HG02884 (cell line): ENCODE data around the gene PYCARD.
"Not testable (repeated sequence)": the region's sequence is repeated elsewhere in the genome, so short reads cannot be mapped to it uniquely, and the experiment has no call there.

Experiments used
- ATAC-seq: cut with Tn5 transposase; IDR thresholded peaks from one replicate; pipeline ENCODE4 v1.9.1; 2021; ENCODE audit warnings: mild to moderate bottlenecking, moderate library complexity; ENCODE audit not compliant: unreplicated experiment

The PYCARD gene

DNA sequence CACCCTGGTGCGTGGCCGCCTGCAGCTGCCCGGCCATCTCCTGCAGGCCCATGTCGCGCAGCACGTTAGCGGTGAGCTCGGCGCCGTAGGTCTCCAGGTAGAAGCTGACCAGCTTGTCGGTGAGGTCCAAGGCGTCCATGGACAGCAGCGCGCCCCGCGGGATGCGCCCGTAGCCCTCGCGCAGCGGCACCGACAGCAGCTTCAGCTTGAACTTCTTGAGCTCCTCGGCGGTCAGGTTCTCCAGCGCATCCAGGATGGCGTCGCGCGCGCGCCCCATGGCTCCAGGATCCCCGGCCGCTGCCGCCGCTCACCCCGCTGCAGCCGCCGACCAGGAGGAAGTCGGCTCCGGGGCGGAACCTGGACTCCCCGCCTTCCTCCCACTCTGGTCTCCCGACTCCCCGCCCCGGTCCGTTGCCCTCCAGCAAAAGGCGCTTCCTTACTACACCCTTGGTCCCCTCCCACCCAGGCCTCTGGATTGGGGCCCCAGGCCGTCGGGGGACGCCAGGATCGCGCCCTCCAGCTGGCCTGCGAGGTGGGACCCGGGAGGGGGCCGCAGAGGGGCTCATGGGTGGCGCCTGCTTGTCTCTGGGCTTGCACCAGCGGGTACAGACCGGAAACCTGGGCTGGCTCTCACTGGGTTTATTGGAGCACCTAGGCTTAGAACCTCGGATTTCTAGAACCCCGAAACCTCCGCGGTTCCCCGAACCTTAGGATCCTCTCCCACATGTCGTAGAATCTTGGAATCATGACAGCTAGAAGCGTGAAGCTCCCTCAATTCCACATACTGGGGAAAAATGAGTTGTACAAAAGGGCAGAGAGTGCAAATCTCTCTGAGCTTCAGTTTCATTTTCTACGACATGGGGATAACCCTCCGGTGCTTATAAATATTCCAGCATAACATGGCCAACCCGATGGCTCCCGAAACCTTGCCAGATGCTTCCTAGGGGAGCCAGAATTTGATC is at the start of gene PYCARD:
Gene PYCARD, minus strand, starts transcription at position 347 of the 962 bp plus-strand sequence. Its CDS starts 70 bp downstream, at position 277.
- peak; percentile 20 for ATAC-seq

DNA sequence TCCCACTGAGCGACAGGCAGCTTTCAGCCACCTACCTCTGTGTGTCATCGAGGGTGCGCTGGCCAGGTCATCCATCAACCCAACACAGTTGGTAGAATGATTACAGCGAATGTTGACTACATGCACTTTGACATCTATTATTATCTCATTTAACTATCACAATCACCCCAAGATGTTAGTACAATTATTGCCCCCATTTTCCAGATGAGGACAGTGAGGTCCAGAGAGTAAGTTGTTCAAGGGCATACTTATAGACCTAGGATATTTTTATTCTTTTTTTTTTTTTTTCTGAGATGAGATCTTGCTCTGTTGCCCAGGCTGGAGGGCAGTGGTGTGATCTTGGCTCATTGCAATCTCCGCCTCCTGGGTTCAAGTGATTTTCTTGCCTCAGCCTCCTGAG is 48.9 kb upstream of the PYCARD start:
- ATAC-seq = no peak

DNA sequence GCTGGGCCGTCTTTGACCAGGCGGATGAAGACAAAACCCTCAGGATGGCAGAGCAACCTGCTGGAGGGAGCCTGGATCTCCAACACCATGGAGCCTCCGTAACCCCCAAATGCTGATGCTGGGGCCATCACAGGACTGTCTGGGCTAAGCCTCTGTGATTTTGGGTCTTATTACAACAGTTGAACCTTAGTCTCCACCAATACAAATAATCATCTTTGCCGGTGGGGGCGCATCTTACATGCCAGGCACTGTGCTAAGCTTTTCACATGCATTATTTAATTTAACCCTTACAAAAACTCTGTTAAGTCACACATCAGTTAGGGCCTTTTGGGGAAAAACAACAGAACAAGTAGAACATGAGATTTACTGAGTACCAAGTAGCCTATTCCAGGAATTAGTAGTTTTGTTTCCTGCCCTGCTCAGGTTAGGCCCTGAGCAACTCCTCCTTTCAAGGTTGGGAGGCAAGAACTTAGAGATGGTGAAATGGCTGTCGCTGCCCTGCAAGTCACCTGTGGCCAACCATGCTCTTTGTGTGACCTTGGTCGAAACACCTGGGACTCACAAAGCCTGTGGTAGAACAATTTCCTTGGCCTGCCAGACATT is 48.3 kb upstream of the PYCARD start:
- ATAC-seq = no peak

DNA sequence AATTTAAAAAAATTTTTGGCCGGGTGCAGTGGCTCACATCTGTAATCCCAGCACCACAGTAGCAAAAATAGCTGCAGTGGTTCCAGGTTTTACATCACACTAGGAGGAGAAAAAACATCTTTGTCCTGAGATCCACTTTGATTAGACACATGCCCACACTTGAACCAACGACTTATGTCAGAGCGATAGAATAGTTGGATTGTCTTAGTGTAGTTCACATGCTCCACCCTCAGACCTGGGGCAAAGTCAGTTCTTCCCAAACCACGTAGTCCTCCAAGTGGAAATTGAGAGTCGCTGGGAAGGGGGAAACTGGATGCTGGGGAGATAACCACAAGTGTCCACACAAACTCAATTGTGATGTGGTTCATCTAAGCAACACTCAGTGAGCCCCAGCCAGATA is 45.8 kb upstream of the PYCARD start:
- no peak for ATAC-seq

DNA sequence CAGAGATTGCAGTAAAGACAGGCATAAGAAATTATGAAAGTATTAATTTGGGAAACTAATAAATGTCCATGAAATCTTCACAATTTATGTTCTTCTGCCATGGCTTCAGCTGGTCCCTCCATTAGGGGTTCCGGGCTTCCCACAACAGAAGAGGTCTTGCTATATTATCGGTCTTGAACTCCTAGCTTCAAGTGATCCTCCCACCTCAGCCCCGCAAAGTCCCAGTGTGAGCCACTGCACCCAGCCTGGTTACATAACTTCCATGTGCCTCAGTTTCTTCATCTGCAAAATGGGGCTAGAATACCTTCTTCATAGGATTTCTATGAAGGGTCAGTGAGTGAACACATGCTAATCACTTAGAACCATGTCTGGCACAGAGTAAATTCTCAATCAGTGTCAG is 43.7 kb upstream of the PYCARD start:
- no peak for ATAC-seq

DNA sequence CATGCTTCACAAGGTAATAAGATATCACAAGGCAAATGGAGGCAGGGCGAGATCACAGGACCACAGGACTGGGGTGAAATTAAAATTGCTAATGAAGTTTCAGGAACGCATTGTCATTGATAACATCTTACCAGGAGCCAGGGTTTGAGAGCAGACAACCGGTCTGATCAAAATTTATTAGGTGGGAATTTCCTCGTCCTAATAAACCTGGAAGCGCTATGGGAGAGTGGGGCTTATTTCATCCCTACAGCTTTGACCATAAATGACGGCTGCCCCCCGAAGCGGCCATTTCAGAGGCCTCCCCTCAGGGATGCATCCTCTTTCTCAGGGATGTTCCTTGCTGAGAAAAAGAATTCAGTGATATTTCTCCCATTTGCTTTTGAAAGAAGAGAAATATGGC is 43.0 kb upstream of the PYCARD start:
- not testable (repeated sequence) for ATAC-seq

DNA sequence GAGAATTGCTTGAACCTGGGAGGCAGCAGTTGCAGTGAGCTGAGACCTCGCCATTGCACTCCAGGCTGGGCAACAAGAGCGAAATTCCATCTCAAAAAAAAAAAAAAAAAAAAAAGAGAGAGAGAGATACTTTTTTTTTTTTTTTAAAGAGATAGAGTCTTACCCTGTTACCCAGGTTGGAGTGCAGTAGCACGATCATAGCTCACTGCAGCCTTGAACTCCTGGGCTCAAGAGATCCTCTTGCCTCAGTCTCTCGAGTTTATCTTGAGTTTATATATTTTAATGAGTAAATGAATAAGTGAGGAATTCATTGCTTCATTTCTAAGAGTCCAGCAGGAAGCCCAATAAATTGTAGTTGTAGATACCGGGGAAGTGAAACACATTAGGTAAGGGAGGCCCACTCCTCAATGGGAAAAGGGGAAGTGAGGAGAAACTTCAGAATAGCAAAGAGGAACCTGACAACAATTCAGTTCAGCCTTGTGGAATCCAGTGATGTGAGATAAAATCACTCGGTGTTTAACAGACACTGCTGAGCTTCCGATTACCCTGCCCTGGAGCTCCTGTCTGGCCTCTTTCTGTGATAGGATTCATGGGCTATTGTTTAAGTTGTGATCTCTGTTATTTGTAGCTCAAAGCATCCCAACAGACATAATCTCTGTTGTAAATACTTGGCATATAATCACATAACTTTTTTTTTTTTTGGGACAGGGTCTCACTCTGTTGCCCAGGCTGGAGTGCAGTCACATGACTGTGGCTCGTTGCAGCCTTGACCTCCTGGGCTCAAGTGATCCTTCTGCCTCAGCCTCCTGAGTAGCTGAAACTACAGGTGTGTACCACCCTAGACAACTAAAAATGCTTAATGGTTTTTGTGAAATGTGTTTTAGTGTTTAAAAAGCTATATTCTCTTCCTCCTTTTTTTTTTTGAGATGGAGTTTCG is 41.4 kb upstream of the PYCARD start:
- no peak for ATAC-seq

DNA sequence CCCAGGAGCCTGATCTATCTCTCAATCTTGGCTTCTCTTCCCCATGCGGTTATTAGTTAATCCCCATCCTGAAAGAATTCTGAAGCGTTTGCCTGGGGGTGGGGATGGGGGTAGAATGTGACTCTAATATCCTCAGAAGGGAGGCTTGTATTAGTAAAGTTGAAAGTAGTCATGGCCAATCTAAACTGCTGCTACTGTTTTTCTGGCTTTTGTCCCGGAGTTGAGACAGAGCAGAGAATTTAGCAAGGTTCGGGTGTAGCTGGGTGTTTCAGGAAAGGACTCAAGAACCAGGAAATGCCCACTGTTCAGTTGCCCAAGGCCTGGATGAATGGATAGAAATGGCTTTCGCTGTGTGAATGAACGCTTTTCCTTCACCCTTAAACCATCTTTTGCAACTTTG is 39.6 kb upstream of the PYCARD start:
- no peak for ATAC-seq

DNA sequence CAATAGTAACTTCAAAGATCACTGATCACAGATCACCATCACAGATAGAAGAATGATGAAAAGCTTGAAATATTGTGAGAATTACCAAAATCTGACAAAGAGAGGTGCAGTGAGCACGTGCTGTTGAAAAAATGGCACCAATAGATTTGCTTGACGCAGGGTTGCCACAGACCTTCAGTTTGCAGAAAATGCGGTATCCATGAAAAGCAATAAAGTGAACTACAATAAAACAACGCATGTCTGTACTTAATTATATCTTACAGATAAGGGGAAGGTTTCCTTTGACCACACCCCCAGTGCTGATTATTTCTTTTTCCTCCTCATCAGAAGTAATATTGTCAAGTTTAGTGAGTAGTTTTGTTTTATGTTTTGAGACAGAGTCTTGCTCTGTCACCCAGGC is 35.5 kb upstream of the PYCARD start:
- no peak for ATAC-seq

DNA sequence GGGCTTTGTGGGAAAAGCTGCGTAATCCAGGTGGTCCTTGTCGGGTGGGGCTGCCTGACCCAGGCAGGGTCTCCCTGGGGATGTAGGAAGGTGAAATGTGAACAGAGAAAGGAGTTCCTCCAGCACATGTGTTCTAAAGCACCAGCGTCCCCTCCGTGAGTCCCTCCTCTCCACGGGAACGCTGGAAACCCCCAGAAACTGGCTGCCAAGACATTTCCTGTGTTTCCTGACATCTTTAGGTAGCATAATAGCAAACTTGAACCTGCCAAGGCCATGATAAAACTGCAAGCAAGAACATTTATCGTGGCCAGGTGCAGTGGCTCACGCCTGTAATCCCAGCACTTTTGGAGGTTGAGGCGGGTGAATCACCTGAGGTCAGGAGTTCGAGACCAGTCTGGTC is 26.9 kb upstream of the PYCARD start:
- ATAC-seq = no peak

DNA sequence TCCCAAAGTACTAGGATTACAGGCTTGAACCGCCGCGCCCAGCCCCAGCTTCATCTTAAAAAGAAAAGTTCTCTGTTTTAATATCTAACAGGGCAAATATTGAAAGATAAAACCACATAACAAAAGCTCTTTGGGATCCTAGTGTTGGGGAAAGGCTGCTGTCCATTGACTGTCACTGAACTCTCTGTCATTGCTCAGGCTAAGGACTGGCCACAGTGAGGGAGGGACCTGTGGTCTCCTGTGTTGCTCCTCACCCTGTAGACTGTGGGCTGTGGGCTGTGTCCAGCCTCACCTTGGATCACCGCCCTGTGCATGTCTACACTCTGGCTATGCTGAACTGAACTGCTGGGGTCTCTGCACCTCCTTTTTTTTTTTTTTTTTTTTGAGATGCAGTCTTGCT is 25.6 kb upstream of the PYCARD start:
- ATAC-seq = no peak

DNA sequence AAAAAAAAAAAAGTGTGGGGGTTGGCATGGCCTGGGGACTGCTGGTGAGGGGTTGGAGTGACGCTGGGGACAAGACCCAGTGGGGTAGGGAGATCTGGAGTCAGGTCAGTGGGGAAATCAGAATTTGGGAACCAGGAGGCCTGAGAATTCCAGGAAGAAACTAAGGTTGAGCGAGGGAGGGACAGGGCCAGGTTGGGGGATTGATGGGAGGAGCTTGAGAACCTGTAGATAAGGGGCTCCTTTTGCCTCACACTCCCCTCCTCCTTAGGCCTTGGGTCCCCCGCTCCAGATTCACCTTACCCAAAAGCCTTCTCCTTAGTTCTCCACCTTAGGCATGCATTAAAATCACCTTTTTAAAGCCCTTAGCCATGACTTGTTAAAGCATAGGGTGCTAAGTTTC is 22.6 kb upstream of the PYCARD start:
- ATAC-seq = no peak

DNA sequence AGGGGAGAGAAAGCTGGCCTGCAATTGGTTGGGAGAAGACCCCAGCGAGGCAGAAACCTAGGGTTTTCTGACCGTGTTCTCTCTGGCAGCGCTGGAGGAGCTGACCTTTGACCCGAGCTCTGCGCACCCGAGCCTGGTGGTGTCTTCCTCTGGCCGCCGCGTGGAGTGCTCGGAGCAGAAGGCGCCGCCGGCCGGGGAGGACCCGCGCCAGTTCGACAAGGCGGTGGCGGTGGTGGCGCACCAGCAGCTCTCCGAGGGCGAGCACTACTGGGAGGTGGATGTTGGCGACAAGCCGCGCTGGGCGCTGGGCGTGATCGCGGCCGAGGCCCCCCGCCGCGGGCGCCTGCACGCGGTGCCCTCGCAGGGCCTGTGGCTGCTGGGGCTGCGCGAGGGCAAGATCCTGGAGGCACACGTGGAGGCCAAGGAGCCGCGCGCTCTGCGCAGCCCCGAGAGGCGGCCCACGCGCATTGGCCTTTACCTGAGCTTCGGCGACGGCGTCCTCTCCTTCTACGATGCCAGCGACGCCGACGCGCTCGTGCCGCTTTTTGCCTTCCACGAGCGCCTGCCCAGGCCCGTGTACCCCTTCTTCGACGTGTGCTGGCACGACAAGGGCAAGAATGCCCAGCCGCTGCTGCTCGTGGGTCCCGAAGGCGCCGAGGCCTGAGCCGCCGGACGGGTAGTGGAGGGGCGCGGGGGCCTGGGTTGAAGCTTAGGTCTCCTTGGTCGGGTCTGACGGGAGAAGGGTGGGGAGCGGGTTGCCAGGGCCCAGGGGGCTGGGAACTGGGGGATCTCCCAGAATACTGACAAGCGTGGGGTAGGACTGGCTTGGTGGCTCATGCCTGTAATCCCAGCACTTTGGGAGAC is 21.8 kb upstream of the PYCARD start:
- ATAC-seq = no peak

DNA sequence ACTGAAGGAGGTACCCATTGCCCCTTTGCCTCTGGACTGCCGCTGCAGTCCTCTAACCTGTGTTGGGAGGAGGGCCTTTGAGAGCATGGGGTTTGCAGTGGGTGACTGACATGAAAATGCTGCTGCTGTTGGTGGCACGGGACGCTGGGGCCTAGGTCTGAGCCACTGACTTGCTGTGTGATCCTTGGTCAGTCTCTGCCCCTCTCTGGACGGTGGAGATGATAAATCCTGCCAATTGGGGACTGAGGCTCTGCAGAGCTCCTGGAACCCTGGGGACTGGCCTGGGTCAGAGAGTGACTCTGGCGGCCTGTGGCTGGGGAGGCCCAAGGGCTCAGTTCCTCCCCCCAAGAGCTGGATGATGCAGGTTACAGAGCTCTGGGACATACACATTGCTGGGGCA is 20.5 kb upstream of the PYCARD start:
- ATAC-seq = no peak

DNA sequence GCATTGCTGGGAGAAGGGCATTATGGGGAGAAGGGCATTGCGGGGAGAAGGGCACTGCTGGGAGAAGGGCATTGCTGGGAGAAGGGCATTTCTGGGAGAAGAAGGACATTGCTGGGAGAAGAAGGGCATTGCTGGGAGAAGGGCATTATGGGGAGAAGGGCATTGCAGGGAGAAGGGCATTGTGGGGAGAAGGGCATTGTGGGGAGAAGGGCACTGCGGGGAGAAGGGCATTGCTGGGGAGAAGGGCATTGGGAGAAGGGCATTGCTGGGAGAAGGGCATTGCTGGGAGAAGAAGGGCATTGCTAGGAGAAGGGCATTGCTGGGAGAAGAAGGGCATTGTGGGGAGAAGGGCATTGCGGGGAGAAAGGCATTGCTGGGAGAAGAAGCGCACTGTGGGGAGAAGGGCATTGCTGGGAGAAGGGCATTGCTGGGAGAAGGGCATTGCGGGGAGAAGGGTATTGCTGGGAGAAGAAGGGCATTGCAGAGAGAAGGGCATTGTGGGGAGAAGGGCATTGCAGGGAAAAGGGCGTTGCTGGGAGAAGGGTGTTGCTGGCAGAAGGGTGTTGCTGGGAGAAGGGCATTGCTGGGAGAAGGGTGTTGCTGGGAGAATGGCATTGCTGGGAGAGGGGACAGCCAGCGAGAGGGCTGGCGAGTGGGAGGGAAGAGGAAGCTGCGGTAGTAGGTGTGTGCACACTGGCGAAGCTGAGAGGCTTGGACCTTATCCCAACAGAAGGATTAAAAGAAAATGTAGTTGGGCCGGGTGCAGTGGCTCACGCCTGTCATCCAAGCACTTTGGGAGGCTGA is 19.0 kb upstream of the PYCARD start:
- ATAC-seq = no peak

DNA sequence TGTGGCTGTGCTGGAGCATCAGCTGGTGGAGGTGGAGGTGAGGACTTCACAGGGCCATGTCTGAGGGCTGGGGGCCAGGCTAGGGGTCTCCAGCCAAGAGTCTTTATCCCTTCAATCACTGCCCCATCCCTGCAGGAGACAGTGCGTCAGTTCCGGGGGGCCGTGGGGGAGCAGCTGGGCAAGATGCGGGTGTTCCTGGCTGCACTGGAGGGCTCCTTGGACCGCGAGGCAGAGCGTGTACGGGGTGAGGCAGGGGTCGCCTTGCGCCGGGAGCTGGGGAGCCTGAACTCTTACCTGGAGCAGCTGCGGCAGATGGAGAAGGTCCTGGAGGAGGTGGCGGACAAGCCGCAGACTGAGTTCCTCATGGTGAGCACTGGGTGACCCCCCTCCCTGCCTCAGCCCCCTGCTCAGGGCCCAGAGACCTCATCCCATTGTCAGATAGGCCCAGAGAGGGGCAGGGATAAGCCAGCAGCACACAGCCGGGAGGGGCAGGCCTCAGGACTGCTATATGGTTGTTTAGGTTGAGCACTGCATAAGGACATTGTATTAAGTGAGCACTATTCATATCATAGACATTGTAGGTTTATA is 16.7 kb upstream of the PYCARD start:
- ATAC-seq = no peak

DNA sequence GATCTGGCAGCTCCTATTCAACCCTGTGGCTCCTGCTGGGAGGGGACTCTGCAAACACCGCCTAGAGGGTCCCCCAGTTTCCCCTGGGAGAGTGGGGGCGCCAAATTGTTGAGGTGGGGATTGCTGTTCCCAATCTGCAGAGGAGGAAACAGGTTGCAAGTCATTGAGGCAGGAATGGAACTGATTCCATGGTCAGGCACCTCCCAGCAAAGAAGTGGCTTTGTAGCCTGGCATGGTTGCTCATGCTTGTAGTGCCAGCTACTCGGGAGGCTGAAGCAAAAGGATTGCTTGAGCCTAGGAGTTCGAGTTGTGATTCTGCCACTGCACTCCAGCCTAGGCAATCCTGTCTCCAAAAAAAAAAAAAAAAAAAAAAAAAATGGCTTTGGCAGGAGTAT is 14.6 kb upstream of the PYCARD start:
- no peak for ATAC-seq

DNA sequence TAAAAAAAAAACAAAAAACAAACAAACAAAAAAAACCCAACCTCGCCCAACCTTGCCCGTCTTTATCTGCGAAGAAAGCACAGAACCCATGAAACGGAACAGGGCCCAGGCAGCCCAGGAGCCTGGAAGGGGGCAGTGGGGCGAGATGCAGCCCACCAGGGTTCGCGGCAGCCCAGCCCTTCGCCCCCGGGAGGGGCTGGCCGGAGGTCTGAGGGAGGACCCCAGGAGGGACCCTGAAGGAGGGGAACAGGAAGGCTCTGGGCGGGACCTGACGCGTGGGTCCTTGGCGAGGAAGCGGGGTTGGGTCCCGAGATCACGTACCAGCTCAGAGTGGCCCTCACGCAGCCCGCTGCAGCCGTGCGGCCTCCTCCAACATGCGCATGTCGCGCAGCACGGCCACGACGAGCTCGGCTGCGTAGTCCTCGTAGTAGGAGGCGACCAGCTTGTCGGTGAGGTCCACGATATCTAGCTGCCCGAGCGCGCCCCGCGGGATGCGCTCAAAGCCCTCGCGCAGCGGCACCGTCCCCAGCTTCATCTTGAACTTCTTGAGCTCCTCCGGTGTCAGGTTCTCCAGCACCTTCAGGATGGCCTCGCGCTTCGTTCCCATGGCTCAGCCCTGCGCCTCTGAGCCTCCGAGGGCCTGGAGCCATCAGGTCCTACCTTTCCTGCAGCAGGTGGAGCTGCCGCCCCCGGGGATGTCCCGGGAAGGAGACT is 14.0 kb upstream of the PYCARD start, which contains the start of gene PYDC1:
Gene PYDC1, minus strand, starts transcription at position 714 of the 714 bp plus-strand sequence. Its CDS starts 107 bp downstream, at position 607.
- ATAC-seq = no peak
